Cerebellar cortex (tissue), 1 donor: ENCODE measurements around the gene TRIM31.
"Not testable (repeated sequence)": the region's sequence is repeated elsewhere in the genome, so short reads cannot be mapped to it uniquely, and the experiment has no call there.

Experiments
- DNase-seq: peaks from one replicate; pipeline ENCODE4 v3.0.0-alpha.2; 2015; ENCODE audit warnings: low spot score

TRIM31 gene

GRCh38 chr6:30149234-30149633 is 36.3 kb upstream of the TRIM31 start:
- no peak for DNase-seq

- DNase-seq = no peak
Observed at GRCh38 chr6:30147096-30147495, 34.2 kb upstream of the TRIM31 start.

GRCh38 chr6:30145818-30146217 is 32.9 kb upstream of the TRIM31 start:
- no peak for DNase-seq

DNA sequence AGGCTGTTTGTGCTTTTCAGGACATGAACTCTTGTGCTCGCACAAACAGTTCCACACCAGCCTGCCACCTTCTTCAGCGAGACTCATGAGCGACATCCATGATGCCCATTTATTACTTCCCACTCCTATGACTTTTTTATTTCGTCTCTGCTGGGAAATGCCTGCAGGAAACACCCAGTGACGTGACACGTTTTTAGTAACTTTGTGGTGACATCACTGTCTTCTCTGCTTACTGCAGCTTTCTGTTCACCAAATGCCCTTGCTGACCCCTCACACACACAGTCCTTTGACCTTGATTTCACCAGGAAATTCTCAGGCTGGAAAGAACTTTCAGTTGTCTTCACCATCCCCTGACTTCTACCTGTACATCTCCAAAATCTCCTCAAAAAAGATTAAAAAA is 31.9 kb upstream of the TRIM31 start:
- DNase-seq = no peak

- no peak for DNase-seq
Observed at GRCh38 chr6:30143780-30144179, 30.9 kb upstream of the TRIM31 start.

GRCh38 chr6:30142665-30143064 is 29.8 kb upstream of the TRIM31 start:
- DNase-seq = no peak

GRCh38 chr6:30140240-30140639 is 27.4 kb upstream of the TRIM31 start:
- DNase-seq = not testable (repeated sequence)

GRCh38 chr6:30136570-30137286 is 23.8 kb upstream of the TRIM31 start:
- no peak for DNase-seq

DNA sequence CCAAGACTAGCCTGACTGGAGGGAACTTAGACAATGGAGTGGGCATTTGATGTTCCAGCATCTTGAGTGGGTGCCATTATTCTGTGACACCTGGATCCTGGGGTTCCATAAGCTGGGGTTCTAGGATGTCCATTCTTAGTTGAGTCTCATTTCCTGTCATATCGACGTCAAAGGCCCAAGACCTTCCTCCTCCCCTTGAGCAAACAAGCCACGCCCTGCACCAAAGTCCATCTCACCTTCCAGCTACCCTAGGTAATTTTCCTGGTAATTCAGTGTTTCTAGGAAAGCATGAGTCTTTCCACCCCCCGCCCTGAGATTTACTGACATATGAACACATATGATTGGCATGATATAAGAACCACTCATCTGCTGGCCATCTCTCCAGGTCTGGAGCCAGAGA is 22.9 kb upstream of the TRIM31 start, which contains the start of gene TRIM40:
TSS of gene TRIM40 (plus strand) at position 384 of the 400 bp plus-strand sequence. CDS start 897 bp downstream, outside the sequence.
- DNase-seq = no peak

DNA sequence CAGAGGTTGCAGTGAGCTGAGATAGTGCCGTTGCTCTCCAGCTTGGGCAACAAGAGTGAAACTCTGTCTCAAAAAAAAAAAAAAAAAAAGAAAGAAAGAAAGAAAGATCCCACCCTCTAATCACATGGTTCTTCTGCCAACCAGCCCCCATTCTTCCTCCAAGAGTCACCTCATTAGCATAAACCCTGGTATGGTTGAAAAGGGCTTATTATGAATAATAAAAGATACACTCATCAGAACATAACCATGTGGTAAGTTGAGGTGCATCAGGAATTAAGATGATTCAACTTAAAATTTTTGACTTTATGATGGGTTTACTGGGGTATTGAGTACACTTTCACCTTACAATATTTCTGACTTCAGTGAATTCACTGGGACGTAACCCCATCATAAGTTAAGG is 22.3 kb upstream of the TRIM31 start:
- DNase-seq = no peak

- no peak for DNase-seq
Observed at GRCh38 chr6:30131947-30132497, 19.1 kb upstream of the TRIM31 start.

- peak; percentile 89 for DNase-seq
Observed at GRCh38 chr6:30130887-30131862, 18.3 kb upstream of the TRIM31 start.

DNA sequence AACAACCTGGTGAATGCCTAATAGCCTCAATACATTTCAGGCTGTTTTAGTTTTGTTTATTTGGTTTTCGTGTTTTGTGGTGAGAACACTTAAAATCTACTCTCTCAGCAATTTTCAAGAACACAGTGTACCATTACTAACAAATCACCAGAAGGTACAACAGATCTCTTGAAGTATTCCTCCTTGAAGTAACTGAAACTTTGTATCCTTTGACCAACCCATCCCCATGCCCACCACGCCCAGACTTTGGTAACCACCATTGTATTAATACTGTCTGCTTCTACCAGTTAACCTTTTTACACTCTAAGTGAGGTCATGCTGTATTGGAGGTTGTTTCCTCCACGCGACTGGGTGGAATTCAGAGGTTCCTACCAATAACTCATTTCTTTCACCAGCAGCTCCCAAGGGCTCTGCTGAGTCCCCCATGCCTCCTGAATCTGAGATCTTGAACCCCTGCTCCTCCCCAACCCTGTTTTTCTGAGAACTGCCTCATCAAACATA is 17.3 kb upstream of the TRIM31 start:
- DNase-seq = no peak

- DNase-seq = no peak
Observed at GRCh38 chr6:30129265-30130178, 16.6 kb upstream of the TRIM31 start.

DNA sequence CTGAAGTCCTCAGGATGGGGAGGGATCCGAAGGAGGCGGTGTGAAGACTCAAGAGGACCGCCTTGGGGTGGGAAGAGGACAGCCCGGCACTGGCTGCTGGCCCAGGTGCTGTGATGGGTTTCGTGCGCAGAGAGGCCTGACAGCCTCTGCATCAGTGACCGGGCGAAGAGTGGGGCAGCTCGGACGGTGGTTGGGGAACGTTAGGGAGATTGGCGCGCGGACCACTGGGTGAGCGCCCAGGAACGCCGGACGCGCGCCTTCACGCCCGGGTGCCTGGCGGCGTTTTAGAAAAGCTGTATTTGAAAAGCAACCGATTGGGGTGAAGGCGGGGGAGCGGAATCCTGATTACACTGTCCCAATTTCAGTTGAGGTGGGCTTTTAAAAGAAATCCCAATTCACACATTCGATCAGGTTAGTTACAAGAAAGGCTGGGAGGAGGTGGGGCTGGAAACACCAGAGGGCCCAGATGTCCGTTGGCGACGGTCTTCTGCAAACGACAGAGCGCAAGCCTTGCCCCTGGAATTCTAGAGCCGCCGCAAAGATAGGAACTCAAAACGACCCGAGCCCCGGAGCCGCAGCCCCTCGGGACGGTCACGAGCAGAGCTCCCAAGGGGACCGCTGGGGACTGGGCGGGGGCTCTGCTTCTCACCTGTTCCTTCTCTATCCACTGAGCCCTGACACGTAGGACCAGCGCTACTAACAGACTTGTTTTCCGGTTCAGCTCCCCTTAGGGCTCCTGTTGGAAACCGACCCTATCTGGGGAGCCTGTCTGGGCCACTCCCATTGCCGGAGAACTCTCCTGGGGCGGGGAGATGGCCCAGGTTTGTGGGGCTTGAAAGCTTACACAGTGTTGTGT is 14.6 kb upstream of the TRIM31 start:
- peak; percentile 15 for DNase-seq

DNA sequence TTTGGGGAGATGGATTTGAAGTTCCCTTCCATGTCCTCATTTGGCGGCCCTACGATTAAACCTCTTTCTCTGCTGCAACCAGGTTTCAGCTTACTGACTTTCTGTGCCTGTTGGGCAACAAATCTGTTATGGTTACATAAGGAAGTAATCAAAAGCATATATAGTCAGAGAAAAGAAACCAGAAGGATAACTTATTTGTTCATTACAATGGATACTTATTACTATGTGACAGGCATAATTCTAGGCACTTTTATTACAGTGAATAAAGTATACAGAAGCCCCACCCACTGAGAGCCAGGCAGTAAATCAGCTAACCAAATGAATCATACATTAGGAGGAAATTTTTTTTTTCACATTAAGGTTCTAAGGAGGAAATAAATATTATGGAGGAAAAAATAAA is 9.6 kb upstream of the TRIM31 start:
- no peak for DNase-seq

DNA sequence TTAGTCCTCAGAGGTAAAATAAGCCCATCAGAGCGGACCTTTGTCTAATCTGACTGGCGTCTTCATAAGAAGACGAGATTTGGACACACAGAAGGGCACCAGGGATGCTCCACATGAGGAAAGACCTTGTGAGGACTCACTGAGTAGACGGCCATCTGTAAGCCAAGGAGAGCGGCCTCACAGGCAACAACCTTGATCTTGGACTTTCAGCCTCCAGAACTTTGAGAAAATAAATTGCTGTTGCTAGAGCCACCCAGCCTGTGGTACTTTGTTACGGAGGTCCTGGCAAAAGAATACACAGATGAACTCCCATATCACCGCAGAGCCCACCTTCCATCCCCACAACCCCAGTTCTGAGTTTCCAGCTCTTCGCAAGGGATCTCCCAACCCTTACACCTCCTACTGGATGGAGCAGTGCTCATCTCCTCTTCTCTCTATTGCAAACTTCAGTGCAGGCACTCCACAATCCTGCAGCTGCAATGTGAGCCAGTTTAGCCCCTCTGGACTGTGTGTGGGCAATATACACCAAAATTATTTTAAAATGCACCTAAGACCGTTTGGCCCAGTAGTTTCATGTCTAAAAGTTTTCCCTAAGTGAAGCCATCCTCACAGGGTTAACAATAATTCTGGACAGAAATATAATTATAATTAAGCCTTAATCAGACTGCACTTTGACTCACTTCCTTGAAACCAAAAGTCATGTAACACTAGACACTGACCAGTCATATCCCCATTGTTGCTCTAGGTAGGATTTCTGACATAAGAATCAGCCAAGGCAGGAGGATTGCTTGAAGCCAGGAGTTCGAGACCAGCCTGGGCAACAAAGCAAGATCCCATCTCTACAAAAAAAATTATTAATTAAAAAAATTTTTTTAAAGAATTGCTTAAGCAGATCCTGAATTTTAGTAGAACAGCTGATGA is 8.8 kb upstream of the TRIM31 start:
- no peak for DNase-seq

DNA sequence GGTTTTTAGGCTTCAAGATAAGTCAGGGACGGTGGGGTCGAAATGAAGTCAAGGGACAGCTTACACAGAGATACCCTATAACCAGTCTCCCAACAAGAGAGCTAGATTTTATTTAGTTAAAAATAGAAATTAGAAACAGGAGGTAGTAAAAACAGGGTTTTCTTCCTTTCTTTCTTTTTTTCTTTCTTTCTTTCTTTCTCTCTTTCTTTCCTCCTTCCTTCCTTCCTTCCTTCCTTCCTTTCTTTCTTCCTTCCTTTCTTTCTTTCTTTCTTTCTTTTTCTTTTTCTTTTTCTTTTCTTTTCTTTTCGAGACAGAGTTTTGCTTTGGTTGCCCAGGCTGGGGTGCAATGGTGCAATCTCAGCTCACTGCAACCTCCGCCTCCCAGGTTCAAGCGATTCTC is 5.8 kb upstream of the TRIM31 start:
- not testable (repeated sequence) for DNase-seq

DNA sequence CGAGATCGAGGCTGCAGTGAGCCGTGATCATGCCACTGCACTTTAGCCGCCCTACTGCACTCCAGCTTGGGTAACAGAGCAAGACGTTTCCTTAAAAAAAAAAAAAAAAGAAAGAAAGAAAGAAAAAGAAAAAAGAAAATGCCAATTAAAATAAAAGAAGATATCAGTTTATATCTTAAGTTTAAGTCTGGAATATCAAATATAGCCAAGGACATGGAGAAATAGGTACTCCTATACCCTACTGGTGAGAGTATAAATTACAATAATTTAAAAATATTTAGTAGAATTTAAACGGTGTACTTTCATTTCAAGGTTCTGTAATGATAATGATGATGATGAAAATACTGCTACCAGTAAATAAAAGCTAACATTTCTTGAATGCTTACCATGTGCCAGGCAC is 3.8 kb upstream of the TRIM31 start:
- DNase-seq = no peak
